GM18507 (cell line): ENCODE results near the gene BTBD2.
"Not testable (repeated sequence)": the region's sequence is repeated elsewhere in the genome, so short reads cannot be mapped to it uniquely, and the experiment has no call there.

Source experiments
- DNase-seq: peaks from one replicate; pipeline ENCODE4 v3.0.0; 2011; ENCODE audit warnings: low read depth; ENCODE audit not compliant: insufficient read length; ENCODE audit errors: extremely low spot score
- FAIRE-seq: peaks from 2 replicates; lab custom pipeline; 2011; peaks lifted over from hg19 to GRCh38; lab: Jason Lieb, UNC

BTBD2 gene

DNA sequence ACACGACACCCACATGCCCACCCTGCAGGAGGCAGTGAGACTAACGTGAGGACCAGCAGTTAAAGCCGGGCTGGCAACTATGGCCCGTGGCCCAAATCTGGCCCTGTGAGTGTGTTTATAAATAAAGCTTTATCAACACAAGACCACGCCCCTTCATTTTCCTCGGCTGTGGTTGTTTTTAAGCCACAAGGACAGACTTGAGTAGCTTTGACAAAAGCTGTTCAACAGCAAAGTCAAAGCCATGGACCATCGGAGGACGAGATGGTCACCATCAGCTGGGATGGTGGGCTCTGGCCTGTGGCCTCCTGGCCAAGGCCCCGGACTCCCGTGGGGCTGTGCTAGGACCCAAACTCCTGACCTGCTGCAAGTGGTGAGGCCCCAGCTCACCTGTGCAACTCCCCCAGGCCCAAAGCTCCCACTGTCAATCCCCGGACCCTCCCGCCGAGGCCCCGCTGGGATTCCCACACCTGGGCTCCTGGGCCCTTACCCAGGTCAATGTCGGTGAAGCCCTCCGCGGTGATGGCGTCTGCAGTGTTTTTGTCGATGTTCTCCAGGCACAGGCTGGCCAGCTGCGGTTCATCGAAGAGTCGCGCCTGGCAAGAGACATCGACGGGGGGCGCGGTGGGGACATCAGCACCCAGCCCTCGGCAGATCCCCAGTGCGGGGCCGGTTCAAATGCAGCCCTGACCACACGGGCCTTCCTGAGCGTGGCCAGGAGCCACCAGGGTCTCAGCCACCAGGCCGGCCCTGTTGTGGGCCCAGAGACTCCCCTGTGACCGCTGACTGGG is 25.1 kb downstream of the BTBD2 start:
- no peak for FAIRE-seq

GRCh38 chr19:1989513-1990229 is 25.8 kb downstream of the BTBD2 start:
- FAIRE-seq (no peak), DNase-seq (no peak)

More for the DNA sequence above, 25.1 kb downstream of the BTBD2 start:
- no peak for DNase-seq

DNA sequence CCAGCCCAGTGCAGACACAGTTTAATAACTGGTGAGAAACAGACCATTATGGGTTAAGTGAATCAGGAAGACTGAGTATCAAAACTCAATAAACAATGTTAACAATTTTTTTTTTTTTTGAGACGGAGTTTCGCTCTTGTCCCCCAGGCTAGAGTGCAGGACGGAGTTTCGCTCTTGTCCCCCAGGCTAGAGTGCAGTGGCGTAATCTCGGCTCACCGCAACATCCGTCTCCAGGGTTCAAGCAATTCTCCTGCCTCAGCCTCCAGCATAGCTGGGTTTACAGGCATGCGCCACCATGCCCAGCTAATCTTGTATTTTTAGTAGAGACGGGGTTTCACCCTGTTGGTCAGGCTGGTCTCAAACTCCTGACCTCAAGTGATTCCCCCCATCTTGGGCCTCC is 27.1 kb downstream of the BTBD2 start:
- not testable (repeated sequence) for FAIRE-seq, DNase-seq

DNA sequence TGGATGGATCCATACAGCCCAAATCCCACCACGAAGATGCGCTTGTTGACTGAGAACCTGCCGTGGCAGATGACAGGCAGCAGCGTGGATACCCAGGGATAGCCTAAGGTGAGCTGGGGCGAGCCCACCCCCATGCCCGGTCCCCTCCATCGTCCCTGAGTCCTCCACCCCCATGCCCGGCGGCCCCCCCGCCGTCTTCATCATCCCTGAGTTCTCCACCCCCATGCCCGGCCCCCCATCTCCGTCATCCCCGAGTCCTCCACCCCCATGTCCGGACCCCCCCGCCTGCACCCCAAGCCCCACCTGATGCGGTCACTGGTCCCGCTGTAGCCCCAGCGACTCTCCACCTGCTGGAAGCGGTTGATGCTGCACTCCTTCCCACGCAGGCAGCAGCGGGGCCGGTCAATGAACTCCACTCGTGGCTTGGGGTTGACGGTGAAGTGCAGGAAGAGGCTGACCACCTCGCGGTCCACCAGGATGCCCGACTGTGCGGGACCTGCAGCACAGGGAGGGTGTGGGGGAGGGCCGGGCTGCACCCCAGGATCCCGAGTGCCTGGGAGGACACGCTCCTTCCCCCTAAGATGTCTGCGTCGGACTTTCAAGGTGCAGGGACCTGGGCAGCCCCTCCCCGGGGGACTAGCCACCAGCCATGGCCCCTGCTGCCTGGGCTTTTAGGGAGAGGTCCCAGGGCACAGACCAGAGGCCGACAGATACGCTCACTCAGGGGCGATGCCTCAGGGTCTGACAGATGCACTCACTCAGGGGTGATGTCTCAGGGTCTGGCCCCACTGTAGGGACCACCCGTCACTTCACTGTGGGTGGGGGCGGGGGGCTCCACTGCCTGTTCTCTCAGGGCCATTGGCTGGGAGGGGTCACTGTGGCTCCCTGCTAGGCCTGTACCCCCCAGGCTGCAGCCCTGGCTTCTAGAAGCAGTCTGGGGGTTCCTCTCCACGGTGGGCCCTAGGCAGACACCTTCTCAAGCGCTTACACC is 28.0 kb downstream of the BTBD2 start:
- no peak for DNase-seq
- FAIRE-seq: no peak

DNA sequence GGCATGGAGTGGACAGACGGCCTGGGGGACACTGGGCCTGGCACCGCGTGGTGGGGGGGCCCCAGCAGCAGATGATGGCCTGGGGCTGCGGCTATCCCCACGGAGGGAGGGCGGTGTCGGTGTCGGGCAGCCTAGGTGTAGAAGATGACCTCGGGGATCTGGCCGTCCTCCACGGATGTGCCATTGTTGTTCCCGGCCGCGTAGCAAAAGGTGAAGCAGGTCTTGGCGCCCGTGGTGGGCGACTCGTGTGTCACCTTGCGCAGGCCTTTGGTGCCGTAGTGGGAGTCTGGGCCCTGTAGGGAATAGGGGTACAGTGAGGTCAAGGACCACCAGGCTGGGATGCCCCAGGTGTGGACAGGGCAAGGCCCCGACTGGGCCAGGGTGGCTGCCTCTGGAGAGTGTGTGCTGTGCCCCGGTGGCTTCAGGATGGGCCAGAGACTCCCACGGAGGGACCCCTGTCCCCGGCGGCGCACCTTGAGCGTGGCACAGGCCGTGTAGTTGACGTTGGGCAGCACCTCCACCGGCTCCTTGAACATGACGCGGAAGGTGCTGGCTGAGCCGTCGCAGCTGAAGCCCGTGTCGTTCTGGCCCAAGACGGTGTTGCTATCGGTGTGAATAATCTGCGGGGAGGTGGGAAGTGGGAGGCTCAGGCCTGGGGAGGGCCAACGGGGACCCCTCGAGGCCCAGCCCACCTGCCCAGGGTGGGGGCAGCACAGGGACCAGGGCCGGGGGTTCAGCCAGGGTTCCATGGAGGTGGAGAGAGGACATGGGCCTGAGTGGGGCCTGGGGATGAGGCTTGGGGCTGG is 29.0 kb downstream of the BTBD2 start:
- FAIRE-seq (no peak), DNase-seq (no peak)

DNA sequence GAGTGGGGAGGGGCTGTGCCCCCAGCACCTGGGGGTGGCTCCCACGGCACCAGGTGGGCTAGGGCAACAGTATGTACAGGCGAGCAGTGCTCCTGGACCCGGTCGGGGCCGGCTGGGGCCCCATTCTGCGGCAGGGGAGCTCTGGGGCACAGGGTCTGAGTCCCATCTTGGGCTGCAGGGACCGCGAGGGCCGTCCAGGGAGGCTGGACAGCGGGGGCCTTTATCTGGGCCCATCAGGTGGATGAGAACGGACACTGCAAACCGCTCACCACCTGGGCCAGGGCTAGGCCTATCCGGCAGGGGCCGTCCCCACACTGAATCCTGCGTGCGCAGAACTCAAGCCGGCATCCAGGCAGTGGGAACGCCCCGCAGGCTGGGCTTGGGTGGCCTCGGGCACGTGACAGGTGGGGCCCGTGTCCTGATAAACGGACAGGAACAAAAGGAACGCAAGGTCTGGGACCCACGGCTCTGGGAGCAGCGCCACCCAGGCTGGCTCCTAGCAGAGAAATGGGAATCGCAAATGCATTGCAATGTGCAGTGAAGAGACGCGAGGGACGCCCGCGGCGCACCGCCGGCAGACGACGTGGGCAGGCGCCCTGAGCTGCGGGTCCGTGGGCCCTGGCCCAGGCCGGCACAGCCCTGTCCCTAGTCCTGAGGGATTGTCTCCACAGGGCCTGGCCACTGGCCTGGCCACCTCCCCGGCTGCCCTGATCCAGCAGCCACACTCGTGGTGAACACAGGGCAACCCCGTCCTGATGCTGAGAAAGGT is 29.7 kb downstream of the BTBD2 start:
- DNase-seq (no peak), FAIRE-seq (no peak)

- FAIRE-seq (no peak), DNase-seq (no peak)
These were observed 31.2 kb downstream of the BTBD2 start for GRCh38 chr19:1984357-1984756.

GRCh38 chr19:1981253-1981652 is 34.3 kb downstream of the BTBD2 start:
- DNase-seq: no peak
- no peak for FAIRE-seq

DNA sequence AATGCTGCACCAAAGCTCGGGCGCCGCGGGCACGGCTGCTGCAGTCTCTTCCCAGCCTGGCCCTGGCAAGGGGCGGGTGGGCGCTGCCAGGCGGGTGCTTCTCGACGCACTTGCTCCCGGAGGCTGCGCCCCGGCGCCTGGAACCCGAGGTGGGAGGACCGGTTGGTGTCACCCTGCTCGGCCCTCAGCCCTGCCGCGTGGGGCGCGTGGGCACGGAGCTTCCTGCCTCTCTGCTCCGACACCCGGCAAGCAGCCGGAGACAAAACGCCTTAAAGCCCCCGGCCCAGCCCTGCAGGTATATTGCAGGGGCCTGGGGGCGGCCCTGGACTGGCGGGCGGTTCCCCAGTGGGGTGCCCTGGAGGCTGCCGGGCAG is 34.7 kb downstream of the BTBD2 start:
- no peak for FAIRE-seq
- no peak for DNase-seq

DNA sequence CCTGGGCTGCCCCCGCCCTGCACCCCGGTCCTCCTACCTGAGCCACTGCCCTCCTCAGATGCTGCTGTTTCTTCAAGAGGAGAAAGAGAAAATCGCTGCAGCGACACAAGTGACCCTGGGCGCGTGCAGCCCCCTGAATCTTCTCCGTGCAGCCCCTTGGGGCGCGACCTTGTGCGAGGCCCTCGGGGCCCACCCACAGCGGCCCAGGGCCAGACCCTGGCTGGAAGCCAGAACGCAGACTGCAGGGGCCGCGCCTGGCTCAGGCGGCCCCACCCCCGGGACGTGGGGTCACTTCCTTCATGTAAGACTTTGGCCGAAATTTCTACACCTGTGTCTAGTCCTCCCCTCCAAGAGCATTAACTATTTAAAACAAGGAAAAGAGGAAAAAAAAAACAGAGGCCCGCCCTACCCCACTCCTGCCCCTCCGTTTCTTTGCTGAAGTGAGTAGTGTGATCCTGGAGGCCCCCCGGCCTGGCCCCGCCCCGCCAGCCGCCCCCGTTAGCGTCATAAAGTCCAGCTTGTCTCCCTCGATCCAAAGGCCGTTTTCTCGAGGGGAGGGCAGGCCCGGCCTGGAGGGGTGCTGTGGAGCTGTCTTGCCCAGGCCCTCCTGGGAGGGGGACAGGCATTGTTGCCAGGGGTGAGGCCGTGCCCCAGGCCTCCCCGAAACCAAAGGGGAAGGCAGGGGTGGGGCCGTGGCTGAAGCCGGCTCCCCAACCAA is 35.3 kb downstream of the BTBD2 start:
- DNase-seq (no peak), FAIRE-seq (no peak)

DNA sequence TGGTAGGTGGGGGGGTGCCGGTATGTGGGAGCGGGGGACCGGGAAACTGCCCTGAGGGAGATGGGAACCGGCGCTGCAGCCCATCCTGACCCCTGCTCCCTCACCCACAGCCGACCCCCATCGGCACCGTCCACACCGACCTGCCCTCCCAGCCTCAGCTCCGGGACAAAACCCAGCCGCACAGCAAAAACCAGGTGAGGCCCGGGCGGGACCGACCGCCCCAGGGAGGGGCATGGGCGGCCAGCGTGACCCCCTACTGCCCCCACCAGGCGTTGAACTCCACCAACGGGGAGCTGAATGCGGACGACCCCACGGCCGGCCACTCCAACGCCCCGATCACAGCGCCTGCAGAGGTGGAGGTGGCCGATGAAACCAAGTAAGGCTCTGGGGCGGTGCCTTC is 35.9 kb downstream of the BTBD2 start:
- DNase-seq: no peak
- no peak for FAIRE-seq

- DNase-seq: no peak
- FAIRE-seq: no peak
These were observed 36.5 kb downstream of the BTBD2 start for GRCh38 chr19:1979017-1979416.

DNA sequence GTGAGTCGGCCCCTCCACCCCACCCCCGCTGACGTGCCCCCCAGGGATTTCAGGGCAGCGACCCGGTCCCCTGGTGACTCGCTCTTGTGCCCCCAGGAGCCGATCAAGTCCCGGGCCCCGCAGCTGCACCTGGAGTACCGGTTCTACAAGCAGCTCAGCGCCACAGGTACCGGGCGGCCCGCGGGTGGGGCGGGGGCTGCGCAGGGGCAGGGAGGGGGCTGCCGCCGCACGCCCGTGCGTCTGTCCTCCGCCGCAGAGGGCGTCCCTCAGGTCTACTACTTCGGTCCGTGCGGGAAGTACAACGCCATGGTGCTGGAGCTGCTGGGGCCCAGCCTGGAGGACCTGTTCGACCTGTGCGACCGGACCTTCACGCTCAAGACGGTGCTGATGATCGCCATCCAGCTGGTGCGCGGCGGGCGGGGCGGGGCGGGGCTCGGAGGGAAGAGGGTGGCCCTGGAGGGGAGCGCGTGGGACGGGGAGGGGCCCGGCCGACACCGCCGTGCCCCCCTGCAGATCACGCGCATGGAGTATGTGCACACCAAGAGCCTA is 37.1 kb downstream of the BTBD2 start:
- FAIRE-seq (no peak), DNase-seq (no peak)

- FAIRE-seq (no peak), DNase-seq (no peak)
These were observed 38.4 kb downstream of the BTBD2 start for GRCh38 chr19:1977120-1977519.

- FAIRE-seq (no peak), DNase-seq (no peak)
These were observed 40.4 kb downstream of the BTBD2 start for GRCh38 chr19:1975162-1975480.

- DNase-seq (no peak), FAIRE-seq (no peak)
These were observed 40.9 kb downstream of the BTBD2 start for GRCh38 chr19:1974381-1975161.
